Measurements from ENCODE around the gene DNAJC18.
"Not testable (repeated sequence)": the region's sequence is repeated elsewhere in the genome, so short reads cannot be mapped to it uniquely, and the experiment has no call there.

DNAJC18 gene

DNA sequence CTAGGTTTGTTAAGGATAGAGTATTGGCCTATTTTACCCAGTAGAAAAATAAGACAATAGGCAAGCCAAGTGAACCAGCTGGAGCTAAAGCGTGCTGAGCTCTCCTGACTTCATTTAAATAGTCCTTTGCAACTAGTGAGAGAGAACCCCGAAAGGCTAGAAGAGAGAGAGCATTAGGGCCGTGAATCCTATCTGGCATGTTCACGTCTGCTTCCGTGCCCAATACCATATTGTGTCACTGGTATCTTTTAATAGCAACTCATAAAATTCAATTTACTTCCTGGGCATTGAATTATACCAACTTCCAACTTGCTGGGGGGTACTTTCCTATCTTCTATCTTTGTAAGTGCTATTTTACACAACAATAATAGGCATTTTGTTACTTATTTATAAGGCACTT lies 13.8 kb downstream of the DNAJC18 start:
- DNase-seq, result no peak

DNA sequence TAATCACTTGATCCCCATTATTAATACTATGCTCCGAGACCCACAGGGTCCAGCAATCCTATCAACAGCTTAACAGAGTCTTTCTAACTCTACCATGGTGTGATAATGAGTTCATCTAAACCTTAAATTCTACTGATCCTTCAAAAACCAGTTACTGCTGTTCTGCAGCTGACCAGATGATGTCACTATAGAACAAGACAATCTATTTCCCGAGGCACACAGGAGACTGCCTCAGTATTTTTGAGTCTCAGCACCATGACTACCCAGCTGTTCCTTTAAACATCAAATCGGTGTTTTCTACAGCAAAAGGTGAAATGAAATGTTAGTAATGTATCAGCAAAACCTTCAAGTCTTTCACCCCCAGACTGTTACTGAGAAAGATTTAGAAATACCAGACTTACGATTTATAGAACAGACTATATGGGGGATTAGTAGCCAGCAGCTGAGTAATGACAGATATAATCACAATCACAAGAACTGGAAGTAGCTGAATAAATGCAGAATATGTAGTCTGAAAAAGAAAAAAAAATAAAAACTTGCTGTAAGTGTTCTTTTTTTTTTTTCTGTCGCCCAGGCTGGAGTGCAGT lies 16.9 kb downstream of the DNAJC18 start:
- no peak for DNase-seq

GRCh38 chr5:139419226-139420192 lies 19.8 kb downstream of the DNAJC18 start:
- no peak for DNase-seq

DNA sequence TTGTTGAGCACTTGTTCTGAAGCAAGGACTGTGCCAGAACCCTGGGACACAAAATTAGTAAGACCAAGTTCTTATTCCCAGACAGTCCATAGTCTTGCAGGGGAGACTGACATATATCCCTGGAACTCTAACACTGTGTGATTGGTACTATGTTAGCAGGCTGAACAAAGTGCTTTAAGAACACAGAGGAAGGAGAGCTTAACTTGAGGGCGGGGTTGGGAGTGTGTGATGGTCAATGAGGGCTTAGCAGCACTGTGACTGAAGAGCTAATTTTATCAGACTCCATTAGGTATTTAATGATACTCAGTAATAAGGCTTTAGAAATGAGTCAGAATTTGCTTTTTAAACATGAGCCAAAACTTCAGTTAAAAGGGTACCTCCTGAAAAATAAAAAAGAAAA lies 20.5 kb downstream of the DNAJC18 start:
- no peak for DNase-seq

DNA sequence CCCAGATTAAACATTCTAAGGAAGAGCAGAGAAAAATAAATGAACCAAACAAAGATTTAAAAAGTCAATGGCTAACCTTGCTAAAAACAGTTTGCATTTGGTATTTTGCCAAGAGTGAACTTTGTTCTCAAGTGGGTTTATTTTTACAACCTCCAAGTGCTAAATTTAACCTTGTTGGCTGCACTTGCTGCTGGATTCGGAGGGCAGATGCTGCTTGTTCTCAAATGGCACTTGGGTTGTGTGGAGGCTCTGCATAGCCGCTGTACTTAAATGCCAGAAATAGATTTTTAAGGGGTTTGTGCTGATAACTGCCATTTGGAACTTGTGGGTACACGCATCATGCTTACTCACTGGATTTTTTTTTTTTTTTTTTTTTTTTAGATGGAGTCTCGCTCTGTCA lies 22.1 kb downstream of the DNAJC18 start:
- DNase-seq, result no peak

- no peak for DNase-seq
Observed at GRCh38 chr5:139416651-139417050, 22.7 kb downstream of the DNAJC18 start.

DNA sequence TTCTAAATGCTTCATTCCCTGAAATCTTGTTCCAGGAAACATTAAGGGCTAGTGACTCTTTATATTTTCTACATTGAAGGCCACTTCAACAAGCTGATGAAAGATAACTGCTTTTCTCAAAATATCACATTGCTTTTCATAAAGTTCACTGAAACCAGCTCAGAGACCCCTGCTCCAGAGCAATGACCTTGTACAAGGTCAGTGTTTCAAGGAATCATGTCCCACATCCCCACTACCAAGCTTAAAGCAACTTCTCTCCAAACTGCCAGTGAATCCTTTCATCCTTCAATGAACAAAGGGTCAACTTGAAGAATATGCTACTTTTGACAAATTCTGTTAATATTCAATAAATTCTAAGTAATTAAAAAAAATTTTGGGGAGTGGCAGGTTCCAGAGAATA lies 23.5 kb downstream of the DNAJC18 start:
- no peak for DNase-seq

- DNase-seq, result peak; percentile 66
Observed at GRCh38 chr5:139415221-139415861, 24.0 kb downstream of the DNAJC18 start.

- DNase-seq, result no peak
Observed at GRCh38 chr5:139414581-139415130, 24.7 kb downstream of the DNAJC18 start.

DNA sequence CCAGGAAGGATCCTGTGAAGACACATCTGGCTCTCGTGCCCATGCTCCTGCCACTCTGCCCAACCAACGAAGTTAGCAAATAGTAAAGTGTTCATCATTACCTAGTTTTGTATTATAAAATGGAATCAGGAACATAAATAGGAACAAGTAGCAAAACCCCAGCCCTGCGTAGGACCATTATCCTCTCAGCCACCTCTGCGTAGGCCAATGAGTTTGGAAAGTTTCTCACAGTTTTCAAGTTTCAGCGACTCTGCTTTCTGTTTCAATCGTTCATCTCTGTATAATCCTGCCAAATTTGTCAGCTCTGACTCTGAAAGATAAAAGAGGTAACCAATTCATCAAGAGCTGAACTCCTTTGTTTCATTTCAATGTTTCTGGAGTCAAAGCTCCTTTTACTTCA lies 25.4 kb downstream of the DNAJC18 start:
- DNase-seq, result no peak

DNA sequence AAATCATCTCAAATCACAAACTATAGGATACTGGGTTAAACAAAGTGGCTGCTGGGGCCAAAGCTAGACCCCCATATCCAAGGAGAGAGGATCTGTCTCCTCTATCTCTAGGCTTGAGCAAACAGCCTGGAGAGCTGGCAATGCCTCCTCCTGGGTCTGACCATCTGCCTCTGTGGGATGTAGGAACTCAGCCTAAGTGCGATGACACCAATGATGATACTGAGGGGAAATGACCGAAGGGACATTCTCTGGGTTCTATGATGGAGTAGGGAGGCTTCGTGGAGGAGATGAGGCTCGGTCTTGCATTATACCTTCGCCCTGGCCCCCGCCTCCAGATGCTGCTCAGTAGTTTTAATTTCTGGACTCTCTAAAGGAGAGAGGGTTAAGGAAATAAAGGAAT lies 26.2 kb downstream of the DNAJC18 start:
- no peak for DNase-seq

DNA sequence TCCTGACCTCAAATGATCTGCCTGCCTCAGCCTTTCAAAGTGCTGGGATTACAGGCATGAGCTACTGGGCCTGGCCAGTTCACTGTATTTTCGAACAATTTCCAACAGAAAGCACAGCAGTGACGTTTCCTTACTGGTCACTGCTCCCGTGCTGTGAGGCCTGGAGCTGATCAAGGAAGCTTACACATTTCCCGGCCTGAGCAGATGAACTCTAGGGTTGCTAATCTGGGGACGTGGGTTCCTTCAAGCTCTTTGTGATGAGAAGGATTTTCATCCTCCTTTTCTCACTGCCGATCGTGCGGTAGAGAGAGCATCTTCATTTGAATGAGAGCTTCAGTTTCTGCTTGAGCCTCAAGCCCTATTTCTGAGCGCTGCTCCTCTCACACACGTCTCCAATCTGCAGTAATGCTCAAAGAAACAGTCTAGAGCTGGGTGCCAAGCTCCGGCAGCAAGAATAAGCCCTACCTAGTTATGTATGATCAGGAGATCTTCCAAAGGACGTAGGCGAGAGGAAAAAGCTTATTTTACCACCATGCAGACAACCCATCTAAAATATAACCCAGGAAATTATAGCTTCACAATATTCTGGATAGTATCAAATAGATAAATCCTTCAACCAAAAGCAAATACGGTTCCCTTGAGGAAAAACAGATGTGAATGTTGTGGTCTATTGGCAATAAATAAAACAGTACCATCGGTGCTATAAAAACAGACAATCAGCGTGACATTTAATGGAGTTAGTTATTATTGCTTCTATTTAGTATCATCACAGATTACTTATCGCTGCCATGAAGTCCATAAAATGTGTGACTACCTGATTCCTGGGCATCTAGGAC lies 28.1 kb downstream of the DNAJC18 start:
- DNase-seq, result no peak

DNA sequence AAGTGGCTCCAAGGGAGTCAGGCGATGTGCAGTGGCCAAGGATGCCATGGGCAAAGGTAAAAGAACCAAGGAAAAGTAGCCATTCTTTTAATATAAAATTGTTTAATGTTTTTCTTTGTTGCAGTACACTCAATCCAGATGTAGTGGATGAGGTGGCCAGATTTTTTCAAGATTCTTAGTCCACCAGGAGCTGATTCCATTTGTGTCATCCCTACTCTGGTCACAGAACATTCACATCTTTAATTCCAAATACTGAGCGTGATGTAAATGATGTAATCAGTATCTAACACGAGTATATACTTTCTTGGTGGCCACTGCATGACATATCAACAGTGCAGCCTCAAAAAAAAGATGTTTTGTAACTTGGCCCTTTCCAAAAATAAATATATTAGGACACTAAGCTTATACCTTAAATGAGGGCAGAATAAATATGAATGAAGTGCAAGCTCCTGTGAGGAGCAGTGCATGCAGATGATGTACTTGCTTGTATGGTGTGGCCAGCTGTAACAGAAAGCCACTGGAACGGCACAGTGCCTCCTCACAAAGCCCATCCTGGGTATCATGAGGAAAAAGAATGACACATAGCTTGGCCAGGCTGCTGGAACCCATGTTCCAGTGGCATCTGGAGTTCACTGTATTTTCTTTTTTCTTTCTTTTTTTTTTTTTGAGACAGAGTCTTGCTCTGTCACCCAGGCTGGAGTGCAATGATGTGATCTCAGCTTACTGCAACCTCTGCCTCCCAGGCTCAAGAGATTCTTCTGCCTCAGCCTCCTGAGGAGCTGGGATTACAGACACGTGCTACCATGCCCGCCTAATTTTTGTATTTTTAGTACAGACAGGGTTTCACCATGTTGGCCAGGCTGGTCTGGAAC lies 29.0 kb downstream of the DNAJC18 start:
- no peak for DNase-seq

DNA sequence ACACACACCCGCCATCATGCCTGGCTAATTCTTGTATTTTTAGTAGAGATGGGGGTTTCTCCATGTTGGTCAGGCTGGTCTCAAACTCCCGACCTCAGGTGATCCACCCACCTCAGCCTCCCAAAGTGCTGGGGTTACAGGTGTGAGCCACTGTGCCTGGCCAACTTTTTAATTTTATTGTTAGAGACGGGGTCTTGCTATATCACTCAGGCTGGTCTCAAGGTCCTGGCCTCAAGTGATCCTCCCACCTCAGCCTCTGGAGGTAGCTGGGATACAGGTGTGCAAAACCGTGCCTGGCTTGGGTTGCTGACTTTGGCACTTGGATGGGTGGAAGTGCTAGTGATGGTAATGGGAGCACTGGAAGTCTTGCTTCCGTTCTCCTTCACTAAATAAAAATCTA lies 30.2 kb downstream of the DNAJC18 start:
- not testable (repeated sequence) for DNase-seq

DNA sequence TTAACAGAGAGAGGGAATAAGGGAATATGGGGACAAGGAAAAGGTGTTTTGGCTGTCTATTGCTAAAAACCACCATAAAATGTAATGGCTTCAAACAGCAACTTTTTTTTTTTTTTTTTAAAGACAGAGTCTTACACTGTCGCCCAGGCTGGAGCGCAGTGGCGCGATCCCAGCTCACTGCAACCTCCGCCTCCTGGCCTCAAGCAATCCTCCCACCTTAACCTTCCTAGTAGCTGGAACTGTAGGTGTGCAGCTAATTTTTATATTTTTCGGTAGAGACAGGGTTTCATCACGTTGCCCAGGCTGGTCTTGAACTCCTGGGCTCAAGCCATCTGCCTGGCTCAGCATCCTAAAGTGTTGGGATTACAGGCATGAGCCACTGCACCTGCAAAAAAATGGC lies 31.1 kb downstream of the DNAJC18 start:
- DNase-seq, result no peak

- no peak for DNase-seq
Observed at GRCh38 chr5:139407517-139407916, 31.8 kb downstream of the DNAJC18 start.

DNA sequence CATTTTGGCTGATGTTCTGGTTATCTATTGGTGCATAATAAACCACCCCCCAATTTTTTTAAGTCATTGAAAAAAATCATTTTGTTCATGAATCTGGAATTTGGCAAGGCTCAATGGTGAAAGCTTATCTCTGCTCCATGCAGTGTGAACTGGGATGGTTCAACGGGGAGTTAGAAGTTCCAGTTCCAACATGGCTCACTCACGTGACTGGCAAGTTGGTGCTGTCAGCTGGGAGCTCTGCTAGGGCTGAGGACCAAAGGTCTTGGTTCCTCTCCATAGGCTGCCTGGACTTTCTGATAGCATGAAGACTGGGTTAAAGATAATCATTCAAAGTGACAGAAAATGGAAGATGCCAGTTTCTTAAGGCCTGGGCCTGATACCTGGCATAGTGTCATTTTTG lies 32.4 kb downstream of the DNAJC18 start:
- DNase-seq, result no peak

GRCh38 chr5:139404484-139404840 lies 34.9 kb downstream of the DNAJC18 start:
- no peak for DNase-seq

DNA sequence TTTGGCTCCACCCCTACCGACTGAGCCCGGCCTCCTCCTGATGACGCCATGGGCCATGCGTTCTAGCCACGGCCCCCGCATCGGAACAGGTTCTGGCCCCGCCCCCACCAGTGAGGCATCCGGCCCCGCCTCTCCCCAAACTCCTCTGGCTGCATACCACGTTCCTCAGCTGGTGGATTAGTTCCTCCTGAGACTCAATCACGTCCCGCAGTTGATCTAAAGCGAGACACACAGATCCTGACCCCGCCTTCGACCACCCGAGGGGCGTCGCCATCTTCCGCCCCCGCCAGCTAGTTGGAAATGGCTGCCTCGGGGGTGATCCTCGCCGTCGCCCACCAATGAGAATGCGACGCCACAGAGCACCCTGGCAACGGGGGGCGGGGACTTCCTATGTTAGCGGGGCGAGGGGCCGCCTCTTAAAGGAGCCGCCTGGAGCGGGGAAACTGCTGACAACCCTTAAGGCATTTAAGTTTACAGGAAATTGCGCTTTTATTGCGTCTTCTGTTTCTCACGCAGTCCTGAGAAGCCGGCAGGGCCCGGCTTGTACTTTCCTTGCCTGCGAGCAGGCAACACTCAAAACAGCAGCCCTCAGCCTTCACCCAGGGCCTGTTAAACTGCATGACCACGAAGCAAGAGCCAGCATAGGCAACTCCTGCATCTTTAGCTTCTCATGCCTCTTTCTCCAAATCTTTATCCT lies 35.4 kb downstream of the DNAJC18 start, which contains the start of gene SPATA24:
SPATA24 (minus strand) TSS at position 303 of the 697 bp plus-strand sequence; CDS start at position 274, 29 bp downstream.
- peak; percentile 99 for DNase-seq

DNA sequence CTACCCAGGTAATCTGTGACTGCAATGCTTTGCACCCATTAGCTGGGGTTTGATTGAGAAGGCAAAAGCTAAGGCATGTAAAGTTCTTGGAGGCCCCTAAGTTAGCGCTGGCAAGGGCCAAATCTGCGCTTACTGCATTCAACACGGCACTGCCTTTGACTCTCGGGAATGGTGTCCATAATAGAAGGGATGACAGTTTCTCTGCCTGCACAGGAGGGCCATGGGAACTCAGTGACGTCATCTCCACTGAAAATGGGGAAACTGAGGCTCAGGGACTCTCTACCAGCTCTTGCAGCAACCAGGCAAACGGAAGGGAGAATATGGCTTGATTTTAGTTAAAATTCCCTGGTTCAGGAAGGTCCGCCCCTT lies 35.9 kb downstream of the DNAJC18 start:
- DNase-seq, result no peak

- peak; percentile 58 for DNase-seq
Observed at GRCh38 chr5:139402561-139403158, 36.7 kb downstream of the DNAJC18 start.

All from stimulated activated CD8-positive, alpha-beta memory T cell treated with anti-CD3 and anti-CD28 coated beads, Interleukin-4, amount 100 ng/mL, for 48 hours (primary cell).